CD4-positive, CD25-positive, alpha-beta regulatory T cell (primary cell): ENCODE measurements around the gene RTEL1. TPM values are rescaled to one million over a fixed set of nuclear protein-coding genes. Genes with fewer than 3 reads are reported as not detected.

ENCODE experiments used
- ATAC-seq, 2 donors: fragments of 150-1000 bp; cut with Tn5 transposase; one replicate each; pipeline ENCODE4 v1.10.0; 2021; ENCODE audit warnings: low read depth in 2 of 2, moderate number of reproducible peaks in 2 of 2, moderate library complexity in 1 of 2
- DNase-seq, 3 donors: peaks; one replicate each; pipeline versions ENCODE4 v3.0.0 to v3.0.0-alpha.2; 2012 to 2022; ENCODE audit warnings: mixed read lengths in 1 of 3
- H3K27ac ChIP-seq: one replicate; pipeline ENCODE4 v1.7.0; 2013; ENCODE audit warnings: mild to moderate bottlenecking, low read length; ENCODE audit not compliant: insufficient read depth, poor library complexity, severe bottlenecking
- H3K27me3 ChIP-seq: one replicate; pipeline ENCODE4 v1.7.0; 2013; ENCODE audit warnings: low read length; ENCODE audit not compliant: control insufficient read depth, insufficient read depth
- H3K36me3 ChIP-seq: one replicate; pipeline ENCODE4 v1.7.0; 2013; ENCODE audit warnings: mild to moderate bottlenecking, low read length, moderate library complexity; ENCODE audit not compliant: control insufficient read depth, insufficient read depth
- H3K4me1 ChIP-seq: 2 replicates; pipeline ENCODE4 v1.7.0; 2013; ENCODE audit warnings: mild to moderate bottlenecking, low read length; ENCODE audit not compliant: insufficient read depth, control insufficient read depth, poor library complexity, severe bottlenecking
- H3K4me3 ChIP-seq: one replicate; pipeline ENCODE4 v1.7.0; 2013; ENCODE audit warnings: low read depth, mild to moderate bottlenecking, low read length, moderate library complexity
- H3K9me3 ChIP-seq, 2 experiments: 1 replicate in 1 of 2; 2 replicates in 1 of 2; pipeline ENCODE4 v1.7.0; 2013; ENCODE audit warnings: low read length in 2 of 2, mild to moderate bottlenecking in 1 of 2, moderate library complexity in 1 of 2; ENCODE audit not compliant: control insufficient read depth in 2 of 2
- H3K27ac Mint-ChIP-seq, 3 donors: one replicate each; pipeline ENCODE4 v1.8.0; 2020 to 2022; ENCODE audit warnings: mild to moderate bottlenecking in 3 of 3, mixed read lengths in 3 of 3, moderate library complexity in 2 of 3
- H3K27me3 Mint-ChIP-seq: one replicate; pipeline ENCODE4 v1.8.0; 2022; ENCODE audit warnings: mild to moderate bottlenecking, mixed read lengths
- H3K36me3 Mint-ChIP-seq: one replicate; pipeline ENCODE4 v1.8.0; 2020; ENCODE audit warnings: mixed read lengths
- H3K4me1 Mint-ChIP-seq, 4 donors: one replicate each; pipeline ENCODE4 v1.8.0; 2020 to 2022; ENCODE audit warnings: mixed read lengths in 4 of 4, mild to moderate bottlenecking in 1 of 4
- H3K4me3 Mint-ChIP-seq, 4 donors: one replicate each; pipeline ENCODE4 v1.8.0; 2020 to 2022; ENCODE audit warnings: mild to moderate bottlenecking in 4 of 4, mixed read lengths in 4 of 4, moderate library complexity in 3 of 4
- H3K9me3 Mint-ChIP-seq, 7 donors: one replicate each; pipeline ENCODE4 v1.8.0; 2020 to 2022; ENCODE audit warnings: mixed read lengths in 7 of 7, mild to moderate bottlenecking in 3 of 7, moderate library complexity in 2 of 7
- polyA plus RNA-seq, 4 donors: library from polyadenylated mRNA; unstranded; fragments of 300-500 nt; fragmentation: Illumina TruSeq; gene quantifications; one replicate each; pipeline ENCODE4 v1.2.3, GENCODE V29; 2021
- total RNA-seq: library from RNA; stranded (reverse); gene quantifications from one replicate; pipeline ENCODE4 v1.2.3, GENCODE V29; 2022

RTEL1 gene
- total and polyA plus RNA-seq, 5 donors from 2014 or later = 1.8 to 38.3 (median 2.8) TPM

GRCh38 chr20:63739130-63740069 is 81.3 kb downstream of the RTEL1 start, which contains the start of gene SLC2A4RG:
Gene SLC2A4RG, plus strand, starts transcription at chr20:63739776. Its CDS starts 137 bp downstream, at chr20:63739913.
- Histone ChIP-seq H3K4me3 (peak within 1 kb of the TSS; percentile 57), H3K9me3 (no peaks in the 10 kb centered on the region), H3K36me3 (peaks cover 5% of the 10 kb centered on the region), H3K27me3 (no peaks in the 10 kb centered on the region), H3K27ac (peak within 1 kb of the TSS; percentile 82), H3K4me1 (peaks cover 52% of the 10 kb centered on the region)
- H3K9me3 Mint-ChIP-seq = no peaks in the 10 kb centered on the region
- no peak within 1 kb of the TSS for H3K27ac Mint-ChIP-seq
- peaks cover 0 to 13% (median 10%) of the 10 kb centered on the region in 4 donors for H3K4me1 Mint-ChIP-seq
- peaks cover 8% of the 10 kb centered on the region for H3K36me3 Mint-ChIP-seq
- peak within 1 kb of the TSS in 3 of 4 donors; percentile 78 to 82 (median 81) for H3K4me3 Mint-ChIP-seq
- peak; percentile 66 to 79 (median 67) for DNase-seq
- peak; percentile 19 to 26 for ATAC-seq
- no peaks in the 10 kb centered on the region for H3K27me3 Mint-ChIP-seq

GRCh38 chr20:63740070-63740626 is 82.0 kb downstream of the RTEL1 start:
- H3K27ac Mint-ChIP-seq = no peak overlapping the region
- DNase-seq = peak; percentile 63 to 67 (median 64)

GRCh38 chr20:63740627-63741353 is 82.7 kb downstream of the RTEL1 start:
- DNase-seq (peak in 2 of 3 donors; percentile 48 to 53), ATAC-seq (no peak)
- peaks cover 5% of the 10 kb centered on the region for H3K36me3 Mint-ChIP-seq
- Histone ChIP-seq H3K36me3 (no peaks in the 10 kb centered on the region), H3K27me3 (no peaks in the 10 kb centered on the region), H3K4me1 (peaks cover 43% of the 10 kb centered on the region), H3K4me3 (peak overlapping the region; percentile 57), H3K9me3 (no peaks in the 10 kb centered on the region), H3K27ac (peak overlapping the region; percentile 72)
- H3K27me3 Mint-ChIP-seq = no peaks in the 10 kb centered on the region
- peaks cover 0 to 10% (median 6%) of the 10 kb centered on the region in 4 donors for H3K4me1 Mint-ChIP-seq
- no peaks in the 10 kb centered on the region for H3K9me3 Mint-ChIP-seq
- peak overlapping the region in 3 of 4 donors; percentile 73 to 81 (median 78) for H3K4me3 Mint-ChIP-seq
- no peak overlapping the region for H3K27ac Mint-ChIP-seq

More at GRCh38 chr20:63740070-63740626, 82.0 kb downstream of the RTEL1 start:
- H3K4me3 Mint-ChIP-seq = peak overlapping the region in 3 of 4 donors; percentile 73 to 81 (median 78)
- ATAC-seq = peak; percentile 4 to 7
- Histone ChIP-seq H3K4me3 (peak overlapping the region; percentile 57), H3K27me3 (no peaks in the 10 kb centered on the region), H3K27ac (peak overlapping the region; percentile 72), H3K36me3 (peaks cover under 1% of the 10 kb centered on the region), H3K4me1 (peaks cover 49% of the 10 kb centered on the region), H3K9me3 (no peaks in the 10 kb centered on the region)
- peaks cover 0 to 13% (median 10%) of the 10 kb centered on the region in 4 donors for H3K4me1 Mint-ChIP-seq
- H3K9me3 Mint-ChIP-seq = no peaks in the 10 kb centered on the region
- H3K27me3 Mint-ChIP-seq = no peaks in the 10 kb centered on the region
- peaks cover 5% of the 10 kb centered on the region for H3K36me3 Mint-ChIP-seq

GRCh38 chr20:63741354-63741675 is 83.2 kb downstream of the RTEL1 start:
- no peak overlapping the region for H3K27ac Mint-ChIP-seq
- no peaks in the 10 kb centered on the region for H3K27me3 ChIP-seq
- H3K27ac ChIP-seq = peak overlapping the region; percentile 72
- DNase-seq = no peak
- H3K9me3 Mint-ChIP-seq = no peaks in the 10 kb centered on the region
- peak overlapping the region in 2 of 4 donors; percentile 67 to 68 for H3K4me3 Mint-ChIP-seq
- H3K4me3 ChIP-seq = no peak overlapping the region
- H3K4me1 Mint-ChIP-seq = peaks cover 0 to 6% (median under 1%) of the 10 kb centered on the region in 4 donors
- H3K36me3 Mint-ChIP-seq = peaks cover under 1% of the 10 kb centered on the region
- no peaks in the 10 kb centered on the region for H3K9me3 ChIP-seq
- no peak for ATAC-seq
- no peaks in the 10 kb centered on the region for H3K36me3 ChIP-seq
- no peaks in the 10 kb centered on the region for H3K27me3 Mint-ChIP-seq
- peaks cover 38% of the 10 kb centered on the region for H3K4me1 ChIP-seq

GRCh38 chr20:63741676-63742380 is 83.7 kb downstream of the RTEL1 start:
- no peak overlapping the region for H3K4me3 ChIP-seq
- ATAC-seq = no peak
- no peaks in the 10 kb centered on the region for H3K36me3 ChIP-seq
- H3K4me1 Mint-ChIP-seq = peaks cover 0 to 4% (median 0%) of the 10 kb centered on the region in 4 donors
- H3K4me3 Mint-ChIP-seq = peak overlapping the region in 3 of 4 donors; percentile 51 to 68 (median 67)
- no peaks in the 10 kb centered on the region for H3K27me3 Mint-ChIP-seq
- no peaks in the 10 kb centered on the region for H3K9me3 ChIP-seq
- H3K27ac Mint-ChIP-seq = no peak overlapping the region
- H3K27me3 ChIP-seq = no peaks in the 10 kb centered on the region
- H3K4me1 ChIP-seq = peaks cover 32% of the 10 kb centered on the region
- no peak for DNase-seq
- no peaks in the 10 kb centered on the region for H3K36me3 Mint-ChIP-seq
- no peaks in the 10 kb centered on the region for H3K9me3 Mint-ChIP-seq
- H3K27ac ChIP-seq = no peak overlapping the region

- Histone ChIP-seq H3K9me3 (no peaks in the 10 kb centered on the region), H3K36me3 (no peaks in the 10 kb centered on the region), H3K4me3 (no peak overlapping the region), H3K27me3 (no peaks in the 10 kb centered on the region), H3K27ac (no peak overlapping the region), H3K4me1 (peaks cover 31% of the 10 kb centered on the region)
- Mint-ChIP-seq H3K9me3 (no peaks in the 10 kb centered on the region), H3K27ac (no peak overlapping the region), H3K4me1 (peaks cover 0 to 4% (median 0%) of the 10 kb centered on the region in 4 donors), H3K27me3 (no peaks in the 10 kb centered on the region), H3K36me3 (no peaks in the 10 kb centered on the region), H3K4me3 (no peak overlapping the region)
- ATAC-seq = no peak
- DNase-seq = no peak
Observed at GRCh38 chr20:63742381-63743024, 84.4 kb downstream of the RTEL1 start.
